Sigmoid colon (tissue), 4 donors: Measurements from ENCODE around the gene DIP2C.

Source experiments
- POLR2A ChIP-seq, 2 donors: fragments of 450-650 bp; IDR thresholded peaks; one replicate each; pipeline ENCODE4 v1.6.1; 2016; ENCODE audit warnings: antibody characterized with exemption in 2 of 2, mild to moderate bottlenecking in 2 of 2, moderate library complexity in 2 of 2
- POLR2AphosphoS5 ChIP-seq, 4 donors: sonication (generic); formaldehyde crosslinking; IDR thresholded peaks; one replicate each; pipeline ENCODE4 v1.6.1; 2017; ENCODE audit warnings: antibody characterized with exemption in 4 of 4
- TF ChIP-seq, protein P1 (sequence below), 4 experiments: fragments of 450-650 bp in 3 of 4; fragments of 200-600 bp in 1 of 4; IDR thresholded peaks; one replicate each; pipeline ENCODE4 v1.5.1; 2016 to 2019; ENCODE audit warnings: antibody characterized with exemption in 4 of 4, mild to moderate bottlenecking in 3 of 4, moderate library complexity in 2 of 4

- TF ChIP-seq, protein P1, sequence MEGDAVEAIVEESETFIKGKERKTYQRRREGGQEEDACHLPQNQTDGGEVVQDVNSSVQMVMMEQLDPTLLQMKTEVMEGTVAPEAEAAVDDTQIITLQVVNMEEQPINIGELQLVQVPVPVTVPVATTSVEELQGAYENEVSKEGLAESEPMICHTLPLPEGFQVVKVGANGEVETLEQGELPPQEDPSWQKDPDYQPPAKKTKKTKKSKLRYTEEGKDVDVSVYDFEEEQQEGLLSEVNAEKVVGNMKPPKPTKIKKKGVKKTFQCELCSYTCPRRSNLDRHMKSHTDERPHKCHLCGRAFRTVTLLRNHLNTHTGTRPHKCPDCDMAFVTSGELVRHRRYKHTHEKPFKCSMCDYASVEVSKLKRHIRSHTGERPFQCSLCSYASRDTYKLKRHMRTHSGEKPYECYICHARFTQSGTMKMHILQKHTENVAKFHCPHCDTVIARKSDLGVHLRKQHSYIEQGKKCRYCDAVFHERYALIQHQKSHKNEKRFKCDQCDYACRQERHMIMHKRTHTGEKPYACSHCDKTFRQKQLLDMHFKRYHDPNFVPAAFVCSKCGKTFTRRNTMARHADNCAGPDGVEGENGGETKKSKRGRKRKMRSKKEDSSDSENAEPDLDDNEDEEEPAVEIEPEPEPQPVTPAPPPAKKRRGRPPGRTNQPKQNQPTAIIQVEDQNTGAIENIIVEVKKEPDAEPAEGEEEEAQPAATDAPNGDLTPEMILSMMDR (IDR thresholded peaks at IDR 0.05): no peak
- TF ChIP-seq POLR2A (IDR thresholded peaks at IDR 0.05) (no peak), POLR2AphosphoS5 (IDR thresholded peaks at IDR 0.05) (no peak)
Observed at GRCh38 chr10:324593-324992, 364.9 kb downstream of the DIP2C start.
